GM23248 (cell line): ENCODE results near the gene KIFAP3.

Experiments
- EZH2 ChIP-seq: fragments of 200-600 bp; sonication (generic); IDR thresholded peaks from 2 replicates; pipeline ENCODE4 v1.6.1; 2018; ENCODE audit warnings: antibody characterized with exemption, mild to moderate bottlenecking; ENCODE audit not compliant: insufficient read depth, poor library complexity, severe bottlenecking
- EZH2phosphoT487 ChIP-seq: fragments of 200-600 bp; sonication (generic); IDR thresholded peaks from 2 replicates; pipeline ENCODE4 v1.6.1; 2018; ENCODE audit warnings: antibody characterized with exemption, moderate library complexity, mild to moderate bottlenecking, low read depth; ENCODE audit not compliant: insufficient read depth

GRCh38 chr1:170074250-170075157 is at the start of gene KIFAP3:
- TF ChIP-seq EZH2: no peak
- TF ChIP-seq EZH2phosphoT487: no peak
